Kidney epithelial cell (primary cell): Measurements from ENCODE around the gene SORBS1. TPM values are rescaled to one million over a fixed set of nuclear protein-coding genes. Genes with fewer than 3 reads are reported as not detected.

Experiments used
- DNase-seq: peaks from one replicate; pipeline ENCODE4 v3.0.0-alpha.2; 2010; ENCODE audit warnings: low read depth
- H3K27me3 ChIP-seq: 2 replicates; pipeline ENCODE4 v1.6.0; 2011; ENCODE audit warnings: low read length; ENCODE audit not compliant: control insufficient read depth, insufficient read depth
- H3K36me3 ChIP-seq: 2 replicates; pipeline ENCODE4 v1.5.1; 2011; ENCODE audit warnings: low read length; ENCODE audit not compliant: control insufficient read depth, insufficient read depth
- H3K4me3 ChIP-seq: 2 replicates; pipeline ENCODE4 v1.5.1; 2011; ENCODE audit warnings: low read depth, mild to moderate bottlenecking, control low read depth, low read length
- CTCF ChIP-seq: IDR thresholded peaks from 2 replicates; pipeline ENCODE4 v1.5.1; 2011; ENCODE audit warnings: mild to moderate bottlenecking, moderate library complexity, low read length, control low read depth, inconsistent platforms; ENCODE audit not compliant: insufficient read depth, poor library complexity, severe bottlenecking
- total RNA-seq: library from RNA; depleted of rRNA; stranded (reverse); fragments of >200 nt; gene quantifications from 2 replicates; pipeline ENCODE4 v1.2.3, GENCODE V29; 2015

SORBS1 gene
- total RNA-seq, 1 donor from 2014 or later, result 4.9 TPM

- TF ChIP-seq CTCF, result no peak
- Histone ChIP-seq H3K36me3 (no peaks in the 10 kb centered on the region), H3K4me3 (no peak overlapping the region), H3K27me3 (no peaks in the 10 kb centered on the region)
- DNase-seq, result peak; percentile 60
Measured at GRCh38 chr10:95457319-95457886, 103.8 kb downstream of the SORBS1 start.

GRCh38 chr10:95456516-95456915 lies 104.7 kb downstream of the SORBS1 start:
- no peaks in the 10 kb centered on the region for H3K27me3 ChIP-seq
- DNase-seq, result no peak
- no peak for TF ChIP-seq CTCF
- H3K36me3 ChIP-seq, result no peaks in the 10 kb centered on the region
- no peak overlapping the region for H3K4me3 ChIP-seq

GRCh38 chr10:95454940-95455339 lies 106.2 kb downstream of the SORBS1 start:
- no peak for TF ChIP-seq CTCF
- Histone ChIP-seq H3K36me3 (no peaks in the 10 kb centered on the region), H3K4me3 (no peak overlapping the region), H3K27me3 (no peaks in the 10 kb centered on the region)
- no peak for DNase-seq

- H3K4me3 ChIP-seq, result no peak overlapping the region
- no peaks in the 10 kb centered on the region for H3K27me3 ChIP-seq
- TF ChIP-seq CTCF, result no peak
- DNase-seq, result no peak
- H3K36me3 ChIP-seq, result no peaks in the 10 kb centered on the region
Measured at GRCh38 chr10:95454356-95454755, 106.8 kb downstream of the SORBS1 start.

- Histone ChIP-seq H3K36me3 (no peaks in the 10 kb centered on the region), H3K4me3 (no peak overlapping the region), H3K27me3 (no peaks in the 10 kb centered on the region)
- no peak for DNase-seq
- TF ChIP-seq CTCF, result no peak
Measured at GRCh38 chr10:95451568-95452524, 109.3 kb downstream of the SORBS1 start.
